Pancreas (tissue), 10 donors: Measurements from ENCODE around the gene CAMTA2. TPM values are rescaled to one million over a fixed set of nuclear protein-coding genes. Genes with fewer than 3 reads are reported as not detected.

Experiments
- ATAC-seq, 4 donors: fragments of 200-7000 bp; cut with Tn5 transposase; one replicate each; pipeline versions ENCODE4 v1.8.0 to v1.9.1; 2020; ENCODE audit warnings: mild to moderate bottlenecking in 4 of 4, moderate library complexity in 4 of 4
- DNase-seq, 6 donors: peaks; one replicate each; pipeline ENCODE4 v3.0.0-alpha.2; 2020
- FAIRE-seq: peaks from 2 replicates; lab custom pipeline; 2012; peaks lifted over from hg19 to GRCh38; lab: Jason Lieb, UNC
- H3K27ac ChIP-seq, 4 donors: fragments of 200-600 bp; sonication (generic); 1 replicate in 3 of 4; 2 replicates in 1 of 4; pipeline versions ENCODE4 v1.5.0 to v1.8.0; 2020
- H3K27me3 ChIP-seq, 4 donors: fragments of 200-600 bp; one replicate each; pipeline ENCODE4 v1.8.0; 2021
- H3K36me3 ChIP-seq, 3 donors: fragments of 200-600 bp; sonication (generic) in 1 of 3; one replicate each; pipeline versions ENCODE4 v1.5.0 to v1.8.0; 2020 to 2021
- H3K4me1 ChIP-seq, 3 donors: fragments of 200-600 bp; one replicate each; pipeline ENCODE4 v1.8.0; 2021
- H3K4me3 ChIP-seq, 4 donors: fragments of 200-600 bp; sonication (generic) in 2 of 4; one replicate each; pipeline versions ENCODE4 v1.5.0 to v1.8.0; 2020 to 2021
- H3K9me3 ChIP-seq, 4 donors: fragments of 200-600 bp; one replicate each; pipeline ENCODE4 v1.8.0; 2021
- CTCF ChIP-seq, 4 donors: fragments of 200-600 bp; sonication (generic) in 3 of 4; IDR thresholded peaks; one replicate each; pipeline versions ENCODE4 v1.5.0 to v1.8.0; 2021; ENCODE audit warnings: antibody characterized with exemption in 4 of 4
- WGBS, 2 donors: extraction: QIAGEN DNeasy Blood & Tissue Kit; methylation state at CpG; one replicate each; pipeline ENCODE4 v1.1.7; 2013; 5-methylcytosine and 5-hydroxymethylcytosine counted together
- intact Hi-C, 3 donors: fragments of 100-400 bp; cut with DNase I; formaldehyde crosslinking; loops; one replicate each; pipeline versions ENCODE4 v1.11.1 to v1.14.2; 2022
- microRNA-seq, 2 donors: library from miRNA; unstranded; fragments of <30 nt; microRNA quantifications; one replicate each; pipeline versions ENCODE4 to v1.1.0, GENCODE V29; 2019 to 2020
- polyA plus RNA-seq, 2 donors: library from polyadenylated mRNA; stranded (reverse); fragments of 200-250 nt; gene quantifications; one replicate each; pipeline ENCODE4 v1.2.3, GENCODE V29; 2013
- total RNA-seq, 6 donors: library from RNA; stranded (reverse); fragmentation: NEBNext Ultra II Directional in 4 of 6; extraction: Animal tissue kit (Norgen Biotek cat#: 25700) in 4 of 6; gene quantifications; one replicate each; pipeline versions ENCODE4 v1.2.1 to v1.2.4, GENCODE V29; 2021 to 2023
- donor health status: healthy with polysubstance abuse.
- donor health status: DM: no; HTN: no; CAD: no; lungs with moderate emphysema.
- donor health status: DM: no; HTN: no; CAD: no.
- donor health status: control.
- donor health status: control.
- donor health status: Bipolar disorder and iron deficiency.
- donor health status: DM: yes; HTN: yes; CAD: no.
- donor health status: DM: no; HTN: no; CAD: no.
- donor health status: DM: no; HTN: no; CAD: no.
- donor health status: DM: yes; HTN: yes; CAD: no.

CAMTA2 gene
- total and polyA plus RNA-seq, 8 donors: 13.6 to 86.3 (median 20.7) TPM

GRCh38 chr17:4919511-4920047 lies 67.9 kb downstream of the CAMTA2 start:
- ATAC-seq (no peak), FAIRE-seq (no peak), DNase-seq (peak in 1 of 6 donors; percentile 2)
- no peak overlapping the region for H3K27ac ChIP-seq
- no peak for TF ChIP-seq CTCF (IDR thresholded peaks at IDR 0.05)
- no peaks in the 10 kb centered on the region for H3K9me3 ChIP-seq
- H3K4me1 ChIP-seq: no peaks in the 10 kb centered on the region
- no peaks in the 10 kb centered on the region for H3K36me3 ChIP-seq
- intact Hi-C loops: loop anchor here in 1 of 3 donors (10.0 kb wide), 1 partner anchor 135 kb away; no protein-coding TSS in a partner anchor
- 73 to 76% methylated on average over 8 of the region's 8 CpGs for WGBS, 2 donors
- H3K27me3 ChIP-seq: no peaks in the 10 kb centered on the region
- no peak overlapping the region for H3K4me3 ChIP-seq

Small RNA genes within 50 kb of the gene (microRNA-seq; reads per million reads assigned to microRNA genes)
- gene MIR6864 (0 reads per million in 2 donors), gene MIR6865 (0.39 to 0.59 reads per million in 2 donors)

Other genes starting within 250 kb of the CAMTA2 start
- 1 to 10 TPM in 2 of 6 donors, under 1 TPM in 4; 0.39 to 3.2 (median 0.69) TPM for gene ZMYND15, start 247.8 kb downstream of the CAMTA2 start, total RNA-seq
- gene ZMYND15, start 247.8 kb downstream of the CAMTA2 start, polyA plus RNA-seq: 1 to 10 TPM; 1.6 to 3.0 TPM
- 10 to 100 TPM in 3 of 6 donors, 1 to 10 TPM in 3; 7.6 to 55.6 (median 10.0) TPM for gene CXCL16, start 247.7 kb downstream of the CAMTA2 start, total RNA-seq
- 10 to 100 TPM in 1 of 2 donors, 1 to 10 TPM in 1; 7.9 to 12.9 TPM for gene CXCL16, start 247.7 kb downstream of the CAMTA2 start, polyA plus RNA-seq
- gene TM4SF5, start 215.8 kb downstream of the CAMTA2 start, total RNA-seq: 1 to 10 TPM in 1 of 6 donors, under 1 TPM in 3, not detected in 2; 0.31 to 1.2 (median 0.61) TPM
- gene TM4SF5, start 215.8 kb downstream of the CAMTA2 start, polyA plus RNA-seq: under 1 TPM; 0.46 to 0.77 TPM
- gene VMO1, start 201.3 kb downstream of the CAMTA2 start, total RNA-seq: 1 to 10 TPM in 3 of 6 donors, under 1 TPM in 2, not detected in 1; 0.28 to 2.2 (median 1.2) TPM
- 1 to 10 TPM in 1 of 2 donors, under 1 TPM in 1; 0.87 to 1.6 TPM for gene VMO1, start 201.3 kb downstream of the CAMTA2 start, polyA plus RNA-seq
- gene GLTPD2, start 198.7 kb downstream of the CAMTA2 start, total RNA-seq: under 1 TPM in 1 of 6 donors, not detected in 5; 0.39 TPM
- gene GLTPD2, start 198.7 kb downstream of the CAMTA2 start, polyA plus RNA-seq: under 1 TPM in 1 of 2 donors, not detected in 1; 0.23 TPM
- 10 to 100 TPM; 31.3 to 55.4 (median 46.1) TPM for gene PSMB6, start 191.5 kb downstream of the CAMTA2 start, total RNA-seq
- gene PSMB6, start 191.5 kb downstream of the CAMTA2 start, polyA plus RNA-seq: 100 to 1,000 TPM in 1 of 2 donors, 10 to 100 TPM in 1; 53.1 to 103 TPM
- gene PLD2, start 180.5 kb downstream of the CAMTA2 start, total RNA-seq: 10 to 100 TPM; 11.7 to 26.1 (median 17.9) TPM
- 10 to 100 TPM; 24.5 to 25.8 TPM for gene PLD2, start 180.5 kb downstream of the CAMTA2 start, polyA plus RNA-seq
- 10 to 100 TPM; 39.6 to 70.3 (median 44.0) TPM for gene MINK1, start 154.3 kb downstream of the CAMTA2 start, total RNA-seq
- 10 to 100 TPM; 62.3 to 79.3 TPM for gene MINK1, start 154.3 kb downstream of the CAMTA2 start, polyA plus RNA-seq
- gene C17orf107, start 88.1 kb downstream of the CAMTA2 start, total RNA-seq: 1 to 10 TPM; 2.8 to 6.9 (median 3.1) TPM
- gene C17orf107, start 88.1 kb downstream of the CAMTA2 start, polyA plus RNA-seq: 1 to 10 TPM; 1.9 to 2.7 TPM
- 1 to 10 TPM in 5 of 6 donors, under 1 TPM in 1; 0.76 to 2.0 (median 1.5) TPM for gene CHRNE, start 84.6 kb downstream of the CAMTA2 start, total RNA-seq
- 1 to 10 TPM in 1 of 2 donors, under 1 TPM in 1; 0.77 to 1.1 TPM for gene CHRNE, start 84.6 kb downstream of the CAMTA2 start, polyA plus RNA-seq
- gene GP1BA, start 55.4 kb downstream of the CAMTA2 start, total RNA-seq: under 1 TPM in 3 of 6 donors, not detected in 3; 0.06 to 0.37 (median 0.15) TPM
- gene GP1BA, start 55.4 kb downstream of the CAMTA2 start, polyA plus RNA-seq: under 1 TPM in 1 of 2 donors, not detected in 1; 0.11 TPM
- 10 to 100 TPM; 10.9 to 23.3 (median 21.4) TPM for gene SLC25A11, start 47.6 kb downstream of the CAMTA2 start, total RNA-seq
- 10 to 100 TPM; 20.6 to 25.5 TPM for gene SLC25A11, start 47.6 kb downstream of the CAMTA2 start, polyA plus RNA-seq
- 10 to 100 TPM; 40.8 to 64.5 (median 46.7) TPM for gene RNF167, start 47.4 kb downstream of the CAMTA2 start, total RNA-seq
- 100 to 1,000 TPM; 102 to 118 TPM for gene RNF167, start 47.4 kb downstream of the CAMTA2 start, polyA plus RNA-seq
- 100 to 1,000 TPM in 4 of 6 donors, 10 to 100 TPM in 2; 63.6 to 195 (median 125) TPM for gene PFN1, start 39.1 kb downstream of the CAMTA2 start, total RNA-seq
- 100 to 1,000 TPM; 148 to 162 TPM for gene PFN1, start 39.1 kb downstream of the CAMTA2 start, polyA plus RNA-seq
- gene ENO3, start 36.6 kb downstream of the CAMTA2 start, total RNA-seq: 1 to 10 TPM; 1.5 to 6.3 (median 2.5) TPM
- 10 to 100 TPM; 17.0 to 20.3 TPM for gene ENO3, start 36.6 kb downstream of the CAMTA2 start, polyA plus RNA-seq
- gene SPAG7, start 19.9 kb downstream of the CAMTA2 start, total RNA-seq: 10 to 100 TPM; 15.8 to 31.7 (median 23.8) TPM
- gene SPAG7, start 19.9 kb downstream of the CAMTA2 start, polyA plus RNA-seq: 10 to 100 TPM; 40.3 to 58.4 TPM
- gene INCA1, start 9.8 kb upstream of the CAMTA2 start, total RNA-seq: under 1 TPM; 0.28 to 0.81 (median 0.34) TPM
- 1 to 10 TPM; 1.8 to 2.4 TPM for gene INCA1, start 9.8 kb upstream of the CAMTA2 start, polyA plus RNA-seq
- 100 to 1,000 TPM in 1 of 6 donors, 10 to 100 TPM in 5; 72.8 to 103 (median 78.7) TPM for gene KIF1C, start 10.3 kb upstream of the CAMTA2 start, total RNA-seq
- gene KIF1C, start 10.3 kb upstream of the CAMTA2 start, polyA plus RNA-seq: 10 to 100 TPM; 22.3 to 41.6 TPM
- gene SLC52A1, start 47.8 kb upstream of the CAMTA2 start, total RNA-seq: not detected
- under 1 TPM in 1 of 2 donors, not detected in 1; 0.08 TPM for gene SLC52A1, start 47.8 kb upstream of the CAMTA2 start, polyA plus RNA-seq
- gene ZFP3, start 90.8 kb upstream of the CAMTA2 start, total RNA-seq: 1 to 10 TPM; 2.7 to 5.2 (median 3.5) TPM
- 1 to 10 TPM; 1.9 to 3.2 TPM for gene ZFP3, start 90.8 kb upstream of the CAMTA2 start, polyA plus RNA-seq
- 1 to 10 TPM; 2.8 to 5.5 (median 3.6) TPM for gene ZNF232, start 124.2 kb upstream of the CAMTA2 start, total RNA-seq
- 1 to 10 TPM; 5.8 to 7.1 TPM for gene ZNF232, start 124.2 kb upstream of the CAMTA2 start, polyA plus RNA-seq
- under 1 TPM; 0.03 to 0.09 (median 0.05) TPM for gene USP6, start 128.4 kb upstream of the CAMTA2 start, total RNA-seq
- gene USP6, start 128.4 kb upstream of the CAMTA2 start, polyA plus RNA-seq: under 1 TPM; 0.04 to 0.09 TPM
- 1 to 10 TPM; 2.5 to 6.9 (median 3.1) TPM for gene ZNF594, start 204.2 kb upstream of the CAMTA2 start, total RNA-seq
- gene ZNF594, start 204.2 kb upstream of the CAMTA2 start, polyA plus RNA-seq: 1 to 10 TPM; 2.0 to 2.9 TPM
- gene SCIMP, start 247.2 kb upstream of the CAMTA2 start, total RNA-seq: 1 to 10 TPM in 3 of 6 donors, under 1 TPM in 3; 0.09 to 4.4 (median 1.1) TPM
- gene SCIMP, start 247.2 kb upstream of the CAMTA2 start, polyA plus RNA-seq: under 1 TPM; 0.07 to 0.34 TPM